RCC 7860 (cell line): ENCODE results near the gene PDGFA.
A peak's percentile ranks its signal among the peaks of the same experiment; 100 is the strongest.

Source experiments
- DNase-seq: peaks from one replicate; pipeline ENCODE4 v3.0.0-alpha.2; 2015; ENCODE audit warnings: low spot score
- FAIRE-seq: peaks from 2 replicates; lab custom pipeline; 2012; peaks lifted over from hg19 to GRCh38; lab: Jason Lieb, UNC

Gene PDGFA

DNA sequence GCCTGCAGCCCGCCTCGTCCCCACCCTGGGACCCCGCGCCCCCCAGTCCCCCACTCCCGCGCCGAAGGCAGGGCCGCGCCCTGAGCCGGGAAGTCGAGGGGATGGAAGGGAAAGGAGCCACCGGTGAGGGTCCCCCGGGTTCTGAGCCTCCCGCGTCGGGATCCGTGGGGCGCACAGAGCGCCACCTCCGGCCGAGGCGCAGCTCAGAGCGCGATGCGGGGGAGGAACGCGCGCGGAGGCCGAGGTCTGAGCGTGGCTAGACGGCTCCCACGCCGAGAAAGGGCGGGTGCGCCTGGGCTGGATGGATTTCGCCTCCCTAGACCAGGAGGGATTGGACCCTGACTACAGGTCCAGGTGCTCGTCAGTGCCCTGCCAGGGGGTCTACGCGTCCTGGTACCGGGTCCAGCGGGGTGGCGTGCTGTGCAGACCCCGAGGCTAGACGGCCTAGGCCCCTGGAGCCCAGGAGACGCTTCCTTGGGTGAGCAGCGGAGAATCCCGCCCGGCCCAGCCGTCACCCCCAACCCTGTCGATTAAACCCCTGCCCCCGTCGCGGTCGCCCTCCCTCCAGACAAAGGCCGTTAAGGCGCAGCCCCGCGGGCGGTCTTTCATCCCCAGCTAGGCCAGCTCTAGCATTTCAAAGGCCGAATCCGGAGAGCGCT, 986 bp upstream of the PDGFA start:
- FAIRE-seq (no peak), DNase-seq (no peak)

DNA sequence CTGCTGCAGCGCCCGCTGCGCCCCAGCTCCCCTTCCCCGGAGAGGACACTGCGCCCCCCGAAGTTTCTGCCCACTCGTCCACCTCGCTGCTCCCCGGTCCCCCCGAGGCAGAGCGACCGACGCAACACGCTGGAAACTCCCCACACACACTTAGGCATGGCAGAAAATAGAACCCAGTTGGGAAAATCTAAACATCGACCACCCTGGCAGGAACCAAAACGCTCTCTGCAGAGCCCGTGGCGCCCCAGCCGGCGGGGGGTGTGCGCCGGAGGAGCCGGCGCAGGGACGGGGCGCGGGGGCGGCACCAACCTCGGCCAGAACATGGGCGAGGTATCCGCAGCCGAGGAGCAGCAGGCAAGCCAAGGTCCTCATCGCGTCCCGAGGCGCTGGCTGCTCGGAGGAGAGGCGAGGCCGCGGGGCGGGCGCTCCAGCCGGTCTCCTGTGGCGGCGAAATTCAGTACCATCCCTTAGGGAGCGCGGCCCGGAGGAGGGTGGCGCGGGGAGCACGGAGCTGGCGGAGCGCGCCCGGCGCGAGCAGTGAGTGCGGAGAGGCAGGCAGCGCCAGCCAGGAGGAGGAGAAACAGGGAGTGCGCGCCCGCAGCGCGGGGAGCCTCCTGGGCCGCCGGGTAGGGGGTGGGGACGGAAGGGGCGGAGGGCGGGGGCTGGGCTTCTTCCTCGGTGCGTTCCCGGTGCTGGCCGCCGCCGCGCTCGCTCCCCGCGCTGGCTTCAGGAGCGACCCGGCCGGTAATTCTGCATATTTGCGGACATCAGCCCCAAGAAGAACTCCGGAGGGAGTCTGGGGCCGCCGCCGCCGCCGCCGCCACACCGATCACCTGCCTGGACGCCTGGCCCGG, 789 bp downstream of the PDGFA start:
- FAIRE-seq: no peak

GRCh38 chr7:517774-518629, 1.6 kb downstream of the PDGFA start:
- no peak for FAIRE-seq
- DNase-seq: peak; percentile 45

More for the DNA sequence above, 789 bp downstream of the PDGFA start:
- peak; percentile 67 for DNase-seq

DNA sequence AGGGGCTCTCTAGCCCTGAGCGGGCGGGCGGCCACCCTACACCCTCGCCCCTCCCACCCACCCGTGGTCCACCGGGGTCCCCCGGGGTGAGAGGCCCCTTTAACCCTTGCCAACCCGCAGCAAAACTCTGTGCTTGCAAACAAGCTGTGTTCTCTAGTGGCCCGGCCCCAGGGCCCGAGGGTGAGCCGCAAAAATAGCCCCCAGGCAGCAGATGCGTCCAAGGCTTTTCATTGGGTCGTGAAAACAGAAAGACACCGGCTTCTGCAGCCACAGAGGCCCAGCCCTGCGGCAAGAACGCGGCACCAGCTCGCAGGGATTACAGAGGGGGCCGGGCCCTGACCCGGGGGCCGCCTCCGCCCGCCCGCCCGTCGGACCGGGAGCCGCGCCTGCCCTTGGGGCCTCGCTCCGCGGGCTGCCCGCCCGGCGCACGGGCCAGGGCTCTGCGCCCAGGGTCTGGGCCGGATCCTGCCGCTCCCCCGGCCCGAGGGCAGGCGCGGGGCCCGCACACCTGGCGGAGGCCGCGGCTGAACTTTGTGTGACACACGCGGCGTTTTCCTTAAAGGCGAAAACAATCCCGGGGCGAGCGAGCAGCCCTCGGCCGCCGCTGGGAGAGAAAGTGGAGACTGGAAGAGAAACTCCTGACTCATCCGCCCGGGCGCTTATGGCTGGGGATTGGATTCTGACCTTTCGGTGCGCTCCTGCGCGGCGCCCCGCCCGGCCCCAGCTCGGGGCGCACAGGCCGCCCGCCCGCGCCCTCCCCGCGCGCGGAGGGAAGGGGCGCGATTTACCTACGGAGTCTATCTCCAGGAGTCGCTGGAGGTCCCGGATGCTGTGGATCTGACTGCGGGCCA, 2.8 kb downstream of the PDGFA start:
- peak; percentile 59 for DNase-seq
- FAIRE-seq: no peak

DNA sequence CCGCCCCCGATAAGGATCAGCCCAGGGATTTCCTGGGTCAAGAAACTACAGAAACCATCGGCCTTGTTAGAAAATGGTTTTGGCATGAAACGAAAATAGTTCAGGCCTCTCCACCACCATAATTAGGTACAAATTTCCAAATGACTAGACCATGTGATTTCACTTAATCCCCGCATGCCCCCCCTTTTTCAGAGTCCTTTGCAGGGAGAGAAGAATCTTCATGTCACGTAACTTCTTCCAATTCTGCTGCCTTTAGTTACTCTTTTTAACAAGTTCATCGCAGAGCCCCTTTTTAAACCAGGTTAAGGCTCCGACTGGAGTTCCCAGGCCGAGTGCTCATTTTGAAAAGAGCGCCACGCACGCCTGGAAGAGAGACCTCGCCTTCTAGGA, 3.4 kb downstream of the PDGFA start:
- DNase-seq (no peak), FAIRE-seq (no peak)

- FAIRE-seq (no peak), DNase-seq (no peak)
These were observed 4.0 kb downstream of the PDGFA start for GRCh38 chr7:515628-516027.

DNA sequence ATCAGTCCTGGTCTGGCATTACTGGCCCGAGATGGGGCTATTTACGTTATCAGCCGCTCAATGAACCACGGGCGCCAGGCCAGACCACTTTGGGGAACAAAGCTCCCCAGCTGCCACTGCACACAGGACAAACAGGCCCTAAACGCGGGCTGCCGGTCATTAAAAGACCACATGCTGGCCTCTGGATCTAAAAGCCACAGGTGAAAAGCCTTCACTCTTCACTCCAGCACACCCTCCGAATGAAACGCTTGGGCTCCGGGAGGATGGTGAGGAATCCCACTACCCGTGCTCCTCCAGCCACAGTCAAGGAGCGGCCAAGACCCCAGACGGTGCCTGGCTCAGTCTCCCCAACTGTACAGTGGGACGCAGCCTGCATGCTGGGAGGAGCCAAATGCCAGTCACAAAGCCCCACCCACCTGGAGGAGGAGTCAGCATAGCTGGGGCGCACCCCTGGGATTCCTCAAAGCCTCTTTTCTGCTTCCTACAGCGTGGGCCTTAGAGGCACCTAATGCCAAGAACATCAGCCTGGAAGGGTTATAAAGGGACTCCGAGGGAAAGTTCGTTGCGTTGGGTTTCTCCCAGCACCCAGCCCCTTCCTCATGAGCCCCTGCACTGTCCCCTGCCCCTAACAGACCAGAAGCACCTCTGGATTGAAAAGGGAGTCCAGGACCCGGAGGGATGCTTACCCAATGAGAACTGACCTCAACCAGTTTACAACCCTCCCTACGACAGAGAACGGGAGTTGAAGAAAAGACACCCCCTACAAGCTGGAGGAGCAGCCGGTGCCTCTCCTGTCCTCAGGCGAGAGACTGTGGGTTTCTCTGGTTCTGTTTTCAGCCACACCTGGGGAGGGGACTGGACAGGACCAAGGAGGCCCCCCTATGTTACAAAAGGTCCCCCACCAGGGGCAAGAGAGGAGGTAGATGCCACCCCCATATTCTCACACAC, 4.7 kb downstream of the PDGFA start:
- DNase-seq: no peak
- FAIRE-seq: no peak

DNA sequence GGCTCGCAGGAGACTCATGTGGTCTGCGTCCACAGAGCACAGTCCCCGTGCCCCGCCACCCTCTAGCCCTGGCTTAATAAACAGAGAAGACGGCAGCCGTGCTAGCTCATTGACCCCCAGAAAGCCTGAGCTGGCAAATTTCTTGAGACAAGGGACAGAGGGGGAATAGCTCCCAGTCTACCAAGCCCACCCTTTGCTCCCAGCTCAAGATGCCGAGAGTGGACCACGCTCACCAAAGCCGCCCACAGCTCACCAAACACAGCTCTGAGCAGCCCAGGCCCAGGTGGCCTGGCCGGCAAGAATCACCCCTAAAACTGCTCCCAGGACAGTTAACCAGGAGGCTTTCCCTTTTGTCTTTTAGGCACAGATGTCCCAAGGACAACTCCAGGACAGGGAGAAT, 5.4 kb downstream of the PDGFA start:
- DNase-seq (no peak), FAIRE-seq (no peak)

- DNase-seq: no peak
- FAIRE-seq: no peak
These were observed 6.0 kb downstream of the PDGFA start for GRCh38 chr7:513521-514166.

DNA sequence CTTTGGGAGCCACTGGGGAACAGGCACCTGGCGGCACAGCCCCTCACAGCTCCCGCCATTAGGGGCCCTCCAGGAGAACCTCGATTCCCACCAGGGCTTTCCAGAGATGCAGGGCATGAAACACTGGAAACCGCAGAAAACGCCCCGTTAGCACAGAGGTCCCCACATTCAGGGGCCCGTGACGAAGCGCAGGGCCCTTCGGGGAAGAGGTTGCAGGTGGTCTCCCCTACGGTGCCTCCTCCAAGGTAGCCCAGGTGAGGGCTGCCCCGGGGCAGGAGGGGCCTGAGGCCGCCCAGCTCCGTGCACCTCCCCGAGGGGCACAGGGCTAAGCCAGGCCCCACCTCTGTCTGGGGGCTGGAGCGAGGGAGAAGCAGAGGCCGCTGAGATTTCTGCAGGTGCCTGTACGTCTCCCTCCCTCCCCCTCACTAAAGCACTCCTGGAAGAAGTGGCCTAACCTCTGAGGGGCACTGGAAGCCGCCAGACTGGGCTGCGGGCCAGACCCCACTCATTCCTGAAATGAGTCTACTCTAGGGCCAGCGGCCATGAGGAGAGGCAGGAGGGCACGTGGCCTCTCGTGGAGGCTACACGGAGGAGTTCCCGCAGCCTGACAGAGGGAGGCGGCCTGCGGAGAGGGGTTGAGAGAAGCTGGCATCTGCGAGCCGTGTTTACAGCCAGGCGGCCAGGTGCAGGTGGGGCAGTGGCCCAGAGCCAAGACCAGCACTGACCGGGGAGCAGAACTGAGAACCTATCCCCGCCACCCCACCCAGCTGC, 6.9 kb downstream of the PDGFA start:
- FAIRE-seq (no peak), DNase-seq (no peak)

DNA sequence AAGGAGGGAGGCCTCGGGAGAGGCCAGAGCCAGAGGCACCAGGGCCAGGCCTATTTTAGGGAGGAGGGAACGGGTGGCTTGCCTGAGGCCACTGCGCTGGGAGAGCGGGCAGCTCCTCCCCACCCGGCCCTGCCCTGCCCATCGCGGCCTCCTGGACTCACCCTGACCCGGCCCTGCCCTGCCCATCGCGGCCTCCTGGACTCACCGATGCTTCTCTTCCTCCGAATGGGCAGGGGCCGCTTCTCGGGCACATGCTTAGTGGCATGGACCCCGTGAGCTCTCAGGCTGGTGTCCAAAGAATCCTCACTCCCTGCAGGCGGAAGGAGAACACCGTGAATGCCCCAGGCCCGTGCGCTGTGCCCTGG, 7.5 kb downstream of the PDGFA start:
- FAIRE-seq (no peak), DNase-seq (no peak)

DNA sequence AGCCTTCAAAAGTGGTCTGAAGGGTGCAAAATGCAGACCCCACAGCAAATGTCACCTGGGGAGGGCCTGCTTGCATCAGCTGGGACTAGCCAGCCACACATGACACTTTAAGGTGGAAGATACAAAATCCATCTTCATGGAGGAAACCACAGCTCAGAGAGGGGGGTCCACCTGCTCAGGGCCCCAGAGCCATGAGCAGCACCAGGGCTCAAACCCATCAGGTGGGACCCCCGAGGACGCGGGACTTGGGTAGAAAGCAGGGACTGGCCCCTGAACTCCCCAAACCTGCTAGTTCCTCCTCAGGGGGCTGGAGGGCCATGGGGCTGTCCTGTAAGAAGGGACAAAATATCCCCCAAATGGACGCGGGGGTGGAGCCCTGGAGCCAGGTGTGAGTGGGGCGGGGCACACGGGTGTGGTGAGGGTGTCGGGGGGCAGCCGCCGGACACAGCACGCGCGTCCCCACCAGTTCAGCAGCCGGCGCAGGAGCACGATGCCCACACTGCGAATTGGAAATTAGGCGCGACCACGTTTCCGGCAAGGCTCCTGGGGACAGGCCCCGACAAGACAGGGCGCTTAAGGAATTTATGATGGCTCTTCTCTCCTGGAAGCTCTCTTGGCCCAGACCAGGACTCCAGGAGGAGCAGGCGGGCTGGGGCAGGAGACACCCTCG, 8.0 kb downstream of the PDGFA start:
- no peak for FAIRE-seq
- DNase-seq: no peak

DNA sequence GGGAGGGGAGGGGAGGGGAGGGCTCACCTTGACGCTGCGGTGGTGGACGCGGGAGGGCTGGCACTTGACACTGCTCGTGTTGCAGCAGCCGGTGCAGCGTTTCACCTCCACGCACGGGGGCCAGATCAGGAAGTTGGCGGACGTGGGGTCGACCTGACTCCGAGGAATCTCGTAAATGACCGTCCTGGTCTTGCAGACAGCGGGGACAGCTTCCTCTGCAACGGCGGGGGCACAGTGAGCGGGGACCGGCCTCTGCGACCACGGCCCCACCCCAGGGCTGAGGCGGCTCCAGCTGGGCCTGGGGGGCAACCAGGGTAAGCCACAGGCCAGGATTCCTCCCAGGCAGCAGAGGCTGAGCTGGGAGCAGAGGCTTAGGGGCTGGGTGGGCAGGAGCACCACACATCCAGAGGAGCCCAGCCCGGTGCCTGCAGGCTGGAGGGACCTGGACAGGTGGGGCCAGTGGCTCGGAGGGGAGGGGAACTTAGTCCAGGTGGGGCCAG, 8.8 kb downstream of the PDGFA start:
- FAIRE-seq (no peak), DNase-seq (no peak)

DNA sequence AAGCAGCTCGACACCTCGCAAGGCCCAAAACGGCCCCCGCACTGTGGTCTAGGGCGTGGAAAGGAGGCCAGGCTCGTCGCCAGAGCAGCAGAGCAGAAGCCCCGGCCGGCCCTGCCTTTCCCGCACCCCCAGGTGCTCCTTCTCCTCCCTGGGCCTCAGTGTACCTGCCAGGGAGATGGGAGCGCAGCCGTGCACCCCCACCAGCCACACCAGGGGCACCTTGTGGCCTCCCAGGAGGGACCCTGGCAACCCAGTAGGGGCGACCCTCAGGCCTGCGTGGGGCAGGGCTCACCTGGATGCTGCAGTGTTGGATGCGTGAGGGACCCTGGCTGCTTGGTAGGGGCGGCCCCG, 9.5 kb downstream of the PDGFA start:
- DNase-seq (no peak), FAIRE-seq (no peak)

DNA sequence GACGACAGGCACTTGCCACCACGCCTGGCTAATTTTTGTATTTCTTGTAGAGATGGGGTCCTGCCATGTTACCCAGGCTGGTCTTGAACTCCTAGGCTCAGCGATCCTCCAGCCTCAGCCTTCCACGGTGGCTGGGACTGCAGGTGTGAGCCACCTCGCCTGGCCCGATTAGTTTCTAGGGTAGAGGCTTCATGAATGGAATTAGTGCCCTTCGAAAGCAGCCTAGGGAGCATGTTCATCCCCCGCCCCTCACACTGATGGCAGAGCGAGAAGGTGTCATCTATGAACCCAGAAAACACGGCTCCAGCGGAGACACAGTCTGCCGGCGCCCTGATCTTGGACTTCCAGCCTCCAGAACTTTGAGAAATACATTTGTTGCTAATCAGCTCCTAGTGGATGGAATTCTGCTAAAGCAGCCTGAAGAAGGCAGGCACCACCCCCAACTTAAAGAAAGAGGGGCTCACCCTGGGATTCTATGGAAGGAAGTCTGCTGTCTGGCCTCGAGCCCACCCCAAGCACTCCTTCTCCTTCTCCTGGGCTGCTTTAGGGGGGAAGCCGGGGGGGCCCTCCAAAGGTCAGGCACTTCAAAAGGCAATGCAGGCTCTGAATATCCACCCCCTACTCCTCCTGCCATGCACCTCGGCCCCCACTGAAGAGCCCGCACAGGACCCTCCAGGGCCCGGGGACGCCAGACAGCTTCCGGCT, 10.1 kb downstream of the PDGFA start:
- FAIRE-seq (no peak), DNase-seq (no peak)

DNA sequence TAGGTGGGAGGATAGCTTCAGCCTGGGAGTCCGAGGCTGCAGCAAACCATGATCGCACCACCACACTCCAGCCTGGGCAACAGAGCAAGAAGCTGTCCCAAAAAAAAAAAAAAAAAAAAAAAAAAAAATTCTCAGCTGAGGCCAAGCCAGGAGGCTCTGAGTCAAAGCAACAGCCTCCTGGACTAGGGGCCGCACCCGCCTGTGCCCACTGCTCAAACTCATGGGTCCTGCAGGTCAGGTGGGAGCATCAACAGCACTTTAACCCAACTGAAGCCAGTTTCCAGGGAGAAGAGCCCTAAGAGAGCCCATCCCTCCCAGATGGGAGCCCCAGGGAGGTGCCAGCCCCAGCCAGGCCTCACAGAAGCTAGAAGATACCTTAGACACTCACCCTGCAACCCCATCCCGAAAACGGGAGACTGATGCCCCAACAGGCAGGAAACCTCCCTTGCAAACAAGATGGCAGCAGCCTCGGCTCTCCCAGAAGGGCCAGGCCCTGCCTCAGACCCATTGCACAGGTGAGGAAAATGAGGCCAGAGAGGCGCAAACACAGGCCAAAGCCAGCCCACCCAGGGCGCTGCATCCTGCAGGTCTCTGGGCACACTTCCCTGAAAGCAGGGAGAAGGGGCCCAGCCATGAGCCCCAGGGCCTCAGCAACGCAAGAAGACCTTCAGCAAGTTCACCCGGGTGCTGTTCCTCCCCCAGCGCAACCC, 11.0 kb downstream of the PDGFA start:
- no peak for DNase-seq
- FAIRE-seq: no peak
